GM19023 (cell line): Measurements from ENCODE around the gene CIRBP.

Source experiments
- ATAC-seq: cut with Tn5 transposase; IDR thresholded peaks from one replicate; pipeline ENCODE4 v1.9.1; 2021; ENCODE audit warnings: mild to moderate bottlenecking, moderate library complexity; ENCODE audit not compliant: unreplicated experiment

Gene CIRBP

GRCh38 chr19:1269065-1269477 is at the start of gene CIRBP:
CIRBP (plus strand) TSS chr19:1269332; CDS start chr19:1270934, 1,602 bp downstream.
- peak; percentile 57 for ATAC-seq

- no peak for ATAC-seq
These were observed 49.2 kb upstream of the CIRBP start for GRCh38 chr19:1219786-1220476.

GRCh38 chr19:1220477-1220930 is 48.6 kb upstream of the CIRBP start:
- ATAC-seq = no peak

GRCh38 chr19:1220976-1221903 is 47.9 kb upstream of the CIRBP start:
- ATAC-seq = no peak

GRCh38 chr19:1221904-1222255 is 47.3 kb upstream of the CIRBP start:
- ATAC-seq = no peak

- no peak for ATAC-seq
These were observed 46.7 kb upstream of the CIRBP start for GRCh38 chr19:1222394-1222793.

- ATAC-seq = no peak
These were observed 45.9 kb upstream of the CIRBP start for GRCh38 chr19:1223018-1223855.

- no peak for ATAC-seq
These were observed 44.9 kb upstream of the CIRBP start for GRCh38 chr19:1224047-1224825.

- ATAC-seq = no peak
These were observed 44.3 kb upstream of the CIRBP start for GRCh38 chr19:1224847-1225246.

GRCh38 chr19:1225440-1226226 is 43.5 kb upstream of the CIRBP start:
- no peak for ATAC-seq

GRCh38 chr19:1226227-1226518 is 43.0 kb upstream of the CIRBP start:
- ATAC-seq = no peak

- no peak for ATAC-seq
These were observed 42.4 kb upstream of the CIRBP start for GRCh38 chr19:1226522-1227303.

GRCh38 chr19:1227304-1228054 is 41.7 kb upstream of the CIRBP start:
- no peak for ATAC-seq

GRCh38 chr19:1228161-1228957 is 40.8 kb upstream of the CIRBP start:
- ATAC-seq = no peak

GRCh38 chr19:1229056-1229923 is 39.8 kb upstream of the CIRBP start:
- no peak for ATAC-seq

GRCh38 chr19:1229924-1230782 is 39.0 kb upstream of the CIRBP start:
- no peak for ATAC-seq
